Activated effector memory CD4-positive, alpha-beta T cell treated with Interleukin-2 at 50 U/mL for 16 hours (primary cell): ENCODE data around the gene CD300C.
"Not testable (repeated sequence)": the region's sequence is repeated elsewhere in the genome, so short reads cannot be mapped to it uniquely, and the experiment has no call there.

Source experiments
- DNase-seq: peaks from one replicate; pipeline ENCODE4 v3.0.0-alpha.2; 2020

The CD300C gene

DNA sequence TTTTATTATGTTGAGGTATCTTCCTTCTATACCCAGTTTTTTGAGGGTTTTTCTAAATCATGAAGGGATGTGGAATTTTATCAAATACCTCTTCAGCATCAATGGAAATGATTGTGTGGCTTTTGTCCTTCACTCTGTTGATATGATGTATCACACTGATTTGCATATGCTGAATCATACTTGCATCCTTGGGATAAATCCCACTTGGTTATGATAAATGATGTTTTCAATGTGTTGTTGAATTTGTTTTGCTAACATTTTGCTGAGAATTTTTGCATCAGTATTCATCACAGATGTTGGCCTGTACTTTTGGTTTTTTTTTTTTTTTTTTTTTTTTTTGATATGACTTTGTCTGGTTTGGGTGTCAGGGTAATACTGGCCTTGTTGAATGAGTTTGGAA lies 37.8 kb downstream of the CD300C start:
- no peak for DNase-seq

DNA sequence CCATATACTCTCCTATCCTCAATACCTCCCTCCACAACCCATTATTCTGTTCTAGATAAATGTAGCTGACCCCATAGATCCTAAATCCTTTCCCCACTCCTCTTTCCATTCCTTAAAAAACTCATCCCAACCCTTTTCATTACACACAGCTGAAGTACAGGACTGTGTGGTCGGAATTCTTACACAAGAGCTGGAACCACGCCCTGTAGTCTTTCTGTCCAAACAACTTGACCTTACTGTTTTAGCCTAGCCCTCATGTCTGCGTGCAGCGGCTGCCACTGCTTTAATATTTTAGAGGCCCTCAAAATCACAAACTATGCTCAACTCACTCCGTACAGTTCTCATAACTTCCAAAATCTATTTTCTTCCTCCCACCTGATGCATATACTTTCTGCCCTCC lies 42.0 kb downstream of the CD300C start:
- DNase-seq, result not testable (repeated sequence)

- DNase-seq, result no peak
Measured at GRCh38 chr17:74502861-74503260, 43.1 kb downstream of the CD300C start.

- no peak for DNase-seq
Measured at GRCh38 chr17:74499992-74500391, 45.9 kb downstream of the CD300C start.

DNA sequence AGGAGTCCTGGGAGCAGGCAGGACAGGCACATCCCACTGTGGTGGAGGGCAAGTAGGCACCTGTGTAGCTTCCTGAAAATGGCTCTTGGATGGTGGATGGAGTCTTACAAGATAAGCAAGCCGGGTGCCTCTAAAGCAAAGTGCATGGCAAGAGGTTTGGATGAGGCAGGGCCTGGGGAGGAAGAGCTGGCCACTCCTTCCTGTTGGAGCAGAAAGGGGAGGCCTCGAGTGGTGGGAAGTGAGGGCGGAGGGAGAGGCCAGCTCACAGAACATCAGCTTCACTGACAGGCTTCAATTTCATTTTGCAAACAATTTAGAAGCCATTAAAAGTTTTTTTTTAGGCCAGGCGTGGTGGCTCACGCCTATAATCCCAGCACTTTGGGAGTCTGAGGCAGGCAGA lies 48.4 kb downstream of the CD300C start:
- DNase-seq, result no peak

GRCh38 chr17:74493331-74493833 lies 52.5 kb downstream of the CD300C start:
- peak; percentile 54 for DNase-seq

- DNase-seq, result no peak
Measured at GRCh38 chr17:74491626-74492025, 54.3 kb downstream of the CD300C start.
